IPS-18a (cell line): Measurements from ENCODE around the gene RNFT1.

Experiments
- H3K27ac ChIP-seq: one replicate; pipeline ENCODE4 v1.5.1; 2013; ENCODE audit warnings: low read length
- H3K27me3 ChIP-seq: one replicate; pipeline ENCODE4 v1.6.1; 2013; ENCODE audit warnings: mild to moderate bottlenecking, low read length; ENCODE audit not compliant: control insufficient read depth, insufficient read depth
- H3K36me3 ChIP-seq: one replicate; pipeline ENCODE4 v1.6.1; 2013; ENCODE audit warnings: low read depth, low read length; ENCODE audit not compliant: control insufficient read depth
- H3K4me1 ChIP-seq: one replicate; pipeline ENCODE4 v1.6.1; 2013; ENCODE audit warnings: low read depth, low read length; ENCODE audit not compliant: control insufficient read depth
- H3K4me3 ChIP-seq: one replicate; pipeline ENCODE4 v1.5.1; 2013; ENCODE audit warnings: low read length
- H3K9ac ChIP-seq: one replicate; pipeline ENCODE4 v1.6.1; 2013; ENCODE audit warnings: mild to moderate bottlenecking, low read length, moderate library complexity
- H3K9me3 ChIP-seq: one replicate; pipeline ENCODE4 v1.6.1; 2013; ENCODE audit warnings: low read depth, low read length; ENCODE audit not compliant: control insufficient read depth

The RNFT1 gene

DNA sequence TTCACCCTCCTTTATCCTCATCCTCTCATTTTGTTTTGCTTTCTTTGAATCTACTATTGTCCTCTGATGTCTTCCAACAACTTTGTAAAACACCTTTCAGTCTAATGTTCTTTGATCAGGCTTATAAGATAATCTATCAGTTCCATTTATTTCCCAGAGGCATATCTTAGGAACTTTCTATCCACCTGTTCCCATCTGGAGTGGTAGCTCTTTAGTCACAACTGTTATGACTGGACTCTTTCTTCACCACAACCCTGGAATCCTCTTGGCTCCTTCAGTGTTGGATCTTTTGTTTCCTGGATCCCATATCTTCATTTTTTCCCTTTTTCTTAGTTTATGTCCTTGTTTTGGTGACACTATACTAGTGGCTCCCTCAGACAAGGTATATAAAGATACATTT lies 48.1 kb downstream of the RNFT1 start:
- Histone ChIP-seq H3K9me3 (no peaks in the 10 kb centered on the region), H3K36me3 (peaks cover 23% of the 10 kb centered on the region), H3K4me3 (no peak overlapping the region), H3K9ac (no peak overlapping the region), H3K4me1 (no peaks in the 10 kb centered on the region), H3K27ac (no peak overlapping the region), H3K27me3 (no peaks in the 10 kb centered on the region)

DNA sequence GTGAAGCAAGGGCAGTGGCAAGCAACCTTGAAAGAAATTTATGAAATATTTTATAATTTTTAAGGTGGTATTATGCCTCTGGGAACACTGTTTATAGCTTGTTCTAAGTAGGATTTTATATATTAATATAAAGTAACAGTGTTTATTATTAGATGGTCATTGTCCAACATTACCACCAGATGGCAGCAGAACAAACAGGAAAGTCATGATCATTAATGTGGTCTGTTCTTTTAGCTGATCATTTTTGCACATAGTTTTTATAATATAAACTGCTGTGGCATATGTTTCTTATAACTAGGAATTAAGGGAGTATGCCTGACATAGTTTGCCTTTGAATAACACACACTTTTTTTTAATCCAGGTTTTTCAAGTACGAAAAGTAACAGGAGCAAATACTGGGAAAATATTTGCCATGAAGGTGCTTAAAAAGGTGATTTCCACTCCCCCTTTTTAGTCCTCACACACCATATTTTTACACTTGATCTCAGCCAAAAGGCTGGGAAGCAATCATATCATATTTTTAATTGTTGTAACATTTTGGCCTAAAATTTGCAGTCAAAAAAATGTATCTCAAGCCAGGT lies 50.2 kb downstream of the RNFT1 start:
- Histone ChIP-seq H3K9me3 (no peaks in the 10 kb centered on the region), H3K9ac (no peak overlapping the region), H3K27me3 (no peaks in the 10 kb centered on the region), H3K4me1 (no peaks in the 10 kb centered on the region), H3K27ac (no peak overlapping the region), H3K36me3 (peaks cover 19% of the 10 kb centered on the region), H3K4me3 (no peak overlapping the region)

DNA sequence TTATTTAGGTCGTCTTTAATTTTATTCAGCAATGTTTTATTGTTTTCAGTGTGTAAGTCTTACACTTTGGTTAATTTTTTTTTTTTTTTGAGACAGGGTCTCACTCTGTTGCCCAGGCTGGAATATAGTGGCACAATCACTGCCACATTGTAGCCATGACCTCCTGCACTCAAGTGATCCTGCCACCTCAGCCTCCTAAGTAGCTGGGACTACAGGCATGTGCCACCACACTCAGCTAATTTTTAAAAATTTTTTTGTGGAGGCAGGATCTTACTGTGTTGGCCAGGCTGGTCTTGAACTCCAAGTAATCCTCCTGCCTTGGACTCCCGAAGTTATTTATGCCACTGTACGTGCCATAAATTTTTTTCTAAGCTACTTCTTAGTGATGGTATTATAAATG lies 57.1 kb downstream of the RNFT1 start:
- H3K27me3 ChIP-seq, result no peaks in the 10 kb centered on the region
- no peaks in the 10 kb centered on the region for H3K36me3 ChIP-seq
- H3K27ac ChIP-seq, result no peak overlapping the region
- H3K9ac ChIP-seq, result no peak overlapping the region
- no peaks in the 10 kb centered on the region for H3K4me1 ChIP-seq
- H3K9me3 ChIP-seq, result no peaks in the 10 kb centered on the region
- H3K4me3 ChIP-seq, result no peak overlapping the region

DNA sequence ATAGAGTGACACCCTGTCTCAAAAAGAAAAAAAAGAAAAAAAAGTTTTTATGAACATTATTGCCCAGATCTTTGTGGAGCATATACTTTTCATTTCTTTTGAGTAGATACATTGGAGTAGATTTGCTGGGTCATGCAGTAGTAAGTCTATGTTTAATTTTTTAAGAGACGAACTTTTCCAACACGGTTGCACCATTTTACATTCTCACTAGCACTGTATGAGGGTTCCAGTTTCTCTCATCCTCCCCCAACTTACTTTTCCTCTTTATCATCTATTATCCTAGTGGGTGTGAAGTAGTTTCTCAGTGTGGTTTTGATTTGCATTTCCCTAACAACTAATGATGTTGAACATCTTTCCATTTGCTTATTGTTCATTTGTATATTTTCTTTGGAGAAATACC lies 61.1 kb downstream of the RNFT1 start:
- Histone ChIP-seq H3K4me1 (no peaks in the 10 kb centered on the region), H3K27me3 (no peaks in the 10 kb centered on the region), H3K36me3 (no peaks in the 10 kb centered on the region), H3K4me3 (no peak overlapping the region), H3K9me3 (no peaks in the 10 kb centered on the region), H3K9ac (no peak overlapping the region), H3K27ac (no peak overlapping the region)
